ENCODE measurements around the gene SIKE1.
"Not testable (repeated sequence)": the region's sequence is repeated elsewhere in the genome, so short reads cannot be mapped to it uniquely, and the experiment has no call there.

The SIKE1 gene

GRCh38 chr1:114780344-114781226, at the start of gene SIKE1:
Gene SIKE1, minus strand, starts transcription at chr1:114780685. Its CDS starts 78 bp downstream, at chr1:114780607.
- DNase-seq (ENCODE audit: low read depth) = peak; percentile 93
- TF ChIP-seq, protein P1, sequence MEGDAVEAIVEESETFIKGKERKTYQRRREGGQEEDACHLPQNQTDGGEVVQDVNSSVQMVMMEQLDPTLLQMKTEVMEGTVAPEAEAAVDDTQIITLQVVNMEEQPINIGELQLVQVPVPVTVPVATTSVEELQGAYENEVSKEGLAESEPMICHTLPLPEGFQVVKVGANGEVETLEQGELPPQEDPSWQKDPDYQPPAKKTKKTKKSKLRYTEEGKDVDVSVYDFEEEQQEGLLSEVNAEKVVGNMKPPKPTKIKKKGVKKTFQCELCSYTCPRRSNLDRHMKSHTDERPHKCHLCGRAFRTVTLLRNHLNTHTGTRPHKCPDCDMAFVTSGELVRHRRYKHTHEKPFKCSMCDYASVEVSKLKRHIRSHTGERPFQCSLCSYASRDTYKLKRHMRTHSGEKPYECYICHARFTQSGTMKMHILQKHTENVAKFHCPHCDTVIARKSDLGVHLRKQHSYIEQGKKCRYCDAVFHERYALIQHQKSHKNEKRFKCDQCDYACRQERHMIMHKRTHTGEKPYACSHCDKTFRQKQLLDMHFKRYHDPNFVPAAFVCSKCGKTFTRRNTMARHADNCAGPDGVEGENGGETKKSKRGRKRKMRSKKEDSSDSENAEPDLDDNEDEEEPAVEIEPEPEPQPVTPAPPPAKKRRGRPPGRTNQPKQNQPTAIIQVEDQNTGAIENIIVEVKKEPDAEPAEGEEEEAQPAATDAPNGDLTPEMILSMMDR (IDR thresholded peaks at IDR 0.05; ENCODE audit: low read length, missing control alignments) = no peak
- H3K4me3 ChIP-seq (replicated peaks; ENCODE audit: low read depth, low read length) = peak within 1 kb of the TSS; percentile 94

GRCh38 chr1:114830075-114830474, 49.6 kb upstream of the SIKE1 start:
- not testable (repeated sequence) for H3K4me3 ChIP-seq (replicated peaks; ENCODE audit: low read depth, low read length); DNase-seq (ENCODE audit: low read depth)

DNA sequence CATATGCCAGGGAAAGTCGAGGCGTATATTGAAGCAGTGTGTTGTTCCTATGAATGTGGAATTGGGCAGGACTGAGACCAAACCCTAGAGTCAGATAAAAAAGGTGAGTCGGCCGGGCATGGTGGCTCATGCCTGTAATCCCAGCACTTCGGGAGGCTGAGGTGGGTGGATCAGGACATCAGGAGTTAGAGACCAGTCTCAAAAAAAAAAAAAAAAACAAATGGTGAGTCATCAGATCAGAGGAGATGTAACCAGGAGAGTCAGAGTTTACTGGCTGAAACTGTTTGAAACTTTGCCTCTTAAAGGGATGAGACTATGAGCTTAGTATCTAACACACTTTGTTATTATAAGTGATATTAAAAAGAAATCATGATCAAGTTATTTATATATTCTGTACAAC, 47.8 kb upstream of the SIKE1 start:
- peak; percentile 2 for DNase-seq (ENCODE audit: low read depth)
- H3K4me3 ChIP-seq (replicated peaks; ENCODE audit: low read depth, low read length) = no peak overlapping the region
- TF ChIP-seq, protein P1 (IDR thresholded peaks at IDR 0.05; ENCODE audit: low read length, missing control alignments) = no peak

- TF ChIP-seq, protein P1 (IDR thresholded peaks at IDR 0.05; ENCODE audit: low read length, missing control alignments) = no peak
- no peak overlapping the region for H3K4me3 ChIP-seq (replicated peaks; ENCODE audit: low read depth, low read length)
- DNase-seq (ENCODE audit: low read depth) = no peak
Measured at GRCh38 chr1:114821978-114822377, 41.5 kb upstream of the SIKE1 start.

DNA sequence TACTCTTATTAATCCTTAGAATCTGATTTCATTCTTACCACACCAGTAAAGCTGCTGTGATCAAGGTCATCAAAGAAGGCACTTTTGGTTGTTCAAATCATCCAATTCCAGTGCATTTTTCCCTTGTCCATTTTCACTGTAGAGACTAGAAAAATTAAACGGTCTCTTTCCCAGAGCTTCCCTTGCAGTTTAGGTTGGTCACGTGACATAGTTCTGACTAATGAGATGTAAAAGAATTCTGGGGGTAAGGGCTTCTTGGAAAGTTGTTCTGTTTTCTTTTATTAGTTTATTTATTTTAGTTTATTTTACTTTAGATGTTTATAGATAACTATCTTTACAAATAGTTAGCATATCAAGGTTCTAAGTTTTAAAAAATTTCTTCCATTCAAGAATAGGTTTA, 39.9 kb upstream of the SIKE1 start:
- TF ChIP-seq, protein P1 (IDR thresholded peaks at IDR 0.05; ENCODE audit: low read length, missing control alignments) = no peak
- DNase-seq (ENCODE audit: low read depth) = no peak
- no peak overlapping the region for H3K4me3 ChIP-seq (replicated peaks; ENCODE audit: low read depth, low read length)

GRCh38 chr1:114819869-114820268, 39.4 kb upstream of the SIKE1 start:
- no peak for DNase-seq (ENCODE audit: low read depth)
- TF ChIP-seq, protein P1 (IDR thresholded peaks at IDR 0.05; ENCODE audit: low read length, missing control alignments) = no peak
- no peak overlapping the region for H3K4me3 ChIP-seq (replicated peaks; ENCODE audit: low read depth, low read length)

DNA sequence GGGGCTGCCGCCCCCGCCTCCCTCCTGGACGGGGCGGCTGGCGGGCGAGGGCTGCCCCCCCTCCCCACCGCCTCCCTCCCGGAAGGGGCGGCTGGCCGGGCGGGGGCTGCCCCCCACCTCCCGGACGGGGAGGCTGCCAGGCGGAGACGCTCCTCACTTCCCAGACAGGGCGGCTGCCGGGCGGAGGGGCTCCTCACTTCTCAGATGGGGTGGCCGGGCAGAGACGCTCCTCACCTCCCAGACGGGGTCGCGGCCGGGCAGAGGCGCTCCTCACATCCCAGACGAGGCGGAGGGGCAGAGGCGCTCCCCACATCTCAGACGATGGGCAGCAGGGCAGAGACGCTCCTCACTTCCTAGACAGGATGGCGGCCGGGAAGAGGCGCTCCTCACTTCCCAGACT, 24.0 kb upstream of the SIKE1 start:
- not testable (repeated sequence) for H3K4me3 ChIP-seq (replicated peaks; ENCODE audit: low read depth, low read length); DNase-seq (ENCODE audit: low read depth)

DNA sequence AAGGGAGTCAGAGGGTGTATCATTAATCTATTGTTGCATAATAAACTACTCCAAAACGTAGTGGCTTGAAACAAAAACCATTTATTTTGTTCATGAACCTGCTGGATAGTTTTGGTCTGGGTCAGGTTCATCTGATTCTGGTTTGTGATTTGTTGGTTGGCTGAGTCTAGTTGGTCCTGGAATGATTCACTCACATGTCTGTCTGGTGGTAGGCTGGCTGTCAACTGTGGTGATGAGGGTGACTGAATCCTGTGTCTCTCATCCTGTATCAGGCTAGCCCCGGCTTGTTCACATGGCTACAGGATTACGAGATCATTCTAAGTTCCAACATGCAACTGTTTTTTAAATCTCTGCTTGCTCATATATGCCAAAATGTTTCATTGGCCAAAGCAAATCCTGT, 22.5 kb upstream of the SIKE1 start:
- DNase-seq (ENCODE audit: low read depth) = no peak
- H3K4me3 ChIP-seq (replicated peaks; ENCODE audit: low read depth, low read length) = no peak overlapping the region
- TF ChIP-seq, protein P1 (IDR thresholded peaks at IDR 0.05; ENCODE audit: low read length, missing control alignments) = no peak

Data from fibroblast of pulmonary artery (primary cell).